Vagina (tissue), 2 donors: ENCODE data around the gene TIAM2. TPM values are rescaled to one million over a fixed set of nuclear protein-coding genes. Genes with fewer than 3 reads are reported as not detected.

Experiments used
- DNase-seq, 2 donors: peaks; one replicate each; pipeline ENCODE4 v3.0.0-alpha.2; 2017; ENCODE audit errors: extremely low spot score in 2 of 2
- H3K27ac ChIP-seq: fragments of 200-600 bp; sonication (generic); one replicate; pipeline ENCODE4 v1.5.1; 2019
- H3K27me3 ChIP-seq: fragments of 200-600 bp; sonication (generic); one replicate; pipeline ENCODE4 v1.5.1; 2019
- H3K36me3 ChIP-seq, 2 donors: fragments of 200-600 bp; sonication (generic); one replicate each; pipeline ENCODE4 v1.5.1; 2017 to 2019
- H3K4me1 ChIP-seq: fragments of 200-600 bp; sonication (generic); one replicate; pipeline ENCODE4 v1.5.1; 2019
- H3K4me3 ChIP-seq, 2 donors: fragments of 200-600 bp; sonication (generic); 1 replicate in 1 of 2; 2 replicates in 1 of 2; pipeline ENCODE4 v1.5.1; 2016 to 2019
- H3K9me3 ChIP-seq: fragments of 200-600 bp; sonication (generic); one replicate; pipeline ENCODE4 v1.5.1; 2019
- POLR2A ChIP-seq, 2 donors: fragments of 450-650 bp; IDR thresholded peaks; one replicate each; pipeline ENCODE4 v1.6.1; 2017; ENCODE audit warnings: antibody characterized with exemption in 2 of 2, mild to moderate bottlenecking in 2 of 2, moderate library complexity in 2 of 2
- POLR2AphosphoS5 ChIP-seq, 2 donors: sonication (generic); formaldehyde crosslinking; IDR thresholded peaks; one replicate each; pipeline ENCODE4 v1.9.0; 2017; ENCODE audit warnings: antibody characterized with exemption in 2 of 2, mild to moderate bottlenecking in 2 of 2, low read depth in 1 of 2; ENCODE audit not compliant: insufficient read depth in 1 of 2
- intact Hi-C: fragments of 100-400 bp; cut with DNase I; formaldehyde crosslinking; loops from one replicate; pipeline ENCODE4 v1.15.1; 2023
- total RNA-seq: library from RNA; depleted of rRNA; stranded (reverse); fragments of >200 nt; gene quantifications from one replicate; pipeline ENCODE4 v1.2.3, GENCODE V29; 2016
- TF ChIP-seq, protein P1 (sequence below), 3 experiments: fragments of 450-650 bp in 2 of 3; fragments of 200-600 bp in 1 of 3; sonication (generic) in 1 of 3; IDR thresholded peaks; one replicate each; pipeline ENCODE4 v1.5.1; 2017 to 2019; ENCODE audit warnings: antibody characterized with exemption in 3 of 3, mild to moderate bottlenecking in 2 of 3, moderate library complexity in 2 of 3

TIAM2 gene
- total RNA-seq, 1 donor from 2014 or later: 11.5 TPM

- no peak for DNase-seq
- TF ChIP-seq, protein P1, sequence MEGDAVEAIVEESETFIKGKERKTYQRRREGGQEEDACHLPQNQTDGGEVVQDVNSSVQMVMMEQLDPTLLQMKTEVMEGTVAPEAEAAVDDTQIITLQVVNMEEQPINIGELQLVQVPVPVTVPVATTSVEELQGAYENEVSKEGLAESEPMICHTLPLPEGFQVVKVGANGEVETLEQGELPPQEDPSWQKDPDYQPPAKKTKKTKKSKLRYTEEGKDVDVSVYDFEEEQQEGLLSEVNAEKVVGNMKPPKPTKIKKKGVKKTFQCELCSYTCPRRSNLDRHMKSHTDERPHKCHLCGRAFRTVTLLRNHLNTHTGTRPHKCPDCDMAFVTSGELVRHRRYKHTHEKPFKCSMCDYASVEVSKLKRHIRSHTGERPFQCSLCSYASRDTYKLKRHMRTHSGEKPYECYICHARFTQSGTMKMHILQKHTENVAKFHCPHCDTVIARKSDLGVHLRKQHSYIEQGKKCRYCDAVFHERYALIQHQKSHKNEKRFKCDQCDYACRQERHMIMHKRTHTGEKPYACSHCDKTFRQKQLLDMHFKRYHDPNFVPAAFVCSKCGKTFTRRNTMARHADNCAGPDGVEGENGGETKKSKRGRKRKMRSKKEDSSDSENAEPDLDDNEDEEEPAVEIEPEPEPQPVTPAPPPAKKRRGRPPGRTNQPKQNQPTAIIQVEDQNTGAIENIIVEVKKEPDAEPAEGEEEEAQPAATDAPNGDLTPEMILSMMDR (IDR thresholded peaks at IDR 0.05): no peak
- TF ChIP-seq POLR2A (IDR thresholded peaks at IDR 0.05): no peak
- TF ChIP-seq POLR2AphosphoS5 (IDR thresholded peaks at IDR 0.05; ENCODE audit: insufficient read depth in 1 of 2, low read depth in 1 of 2): no peak
- no peaks in the 10 kb centered on the region for H3K27me3 ChIP-seq
- H3K9me3 ChIP-seq: no peaks in the 10 kb centered on the region
- H3K27ac ChIP-seq: no peak overlapping the region
- H3K4me3 ChIP-seq: no peak overlapping the region
- intact Hi-C loops: no loop called here
- H3K4me1 ChIP-seq: peaks cover 3% of the 10 kb centered on the region
- H3K36me3 ChIP-seq: no peaks in the 10 kb centered on the region
These were observed 239.1 kb downstream of the TIAM2 start for GRCh38 chr6:155234167-155234566.

GRCh38 chr6:155234687-155235086 lies 239.6 kb downstream of the TIAM2 start:
- intact Hi-C loops: no loop called here
- H3K4me1 ChIP-seq: no peaks in the 10 kb centered on the region
- no peak for DNase-seq
- H3K9me3 ChIP-seq: no peaks in the 10 kb centered on the region
- no peak for TF ChIP-seq POLR2A (IDR thresholded peaks at IDR 0.05)
- TF ChIP-seq, protein P1 (IDR thresholded peaks at IDR 0.05): no peak
- no peak for TF ChIP-seq POLR2AphosphoS5 (IDR thresholded peaks at IDR 0.05; ENCODE audit: insufficient read depth in 1 of 2, low read depth in 1 of 2)
- H3K27me3 ChIP-seq: no peaks in the 10 kb centered on the region
- no peaks in the 10 kb centered on the region for H3K36me3 ChIP-seq
- peak overlapping the region; percentile 20 for H3K27ac ChIP-seq
- H3K4me3 ChIP-seq: no peak overlapping the region

- H3K4me1 ChIP-seq: no peaks in the 10 kb centered on the region
These were observed 240.0 kb downstream of the TIAM2 start for GRCh38 chr6:155235087-155235486.

GRCh38 chr6:155237613-155238012 lies 242.5 kb downstream of the TIAM2 start:
- no peaks in the 10 kb centered on the region for H3K4me1 ChIP-seq
- intact Hi-C loops: no loop called here

More at GRCh38 chr6:155235087-155235486, 240.0 kb downstream of the TIAM2 start:
- H3K27me3 ChIP-seq: no peaks in the 10 kb centered on the region
- H3K9me3 ChIP-seq: no peaks in the 10 kb centered on the region
- TF ChIP-seq, protein P1 (IDR thresholded peaks at IDR 0.05): no peak
- no peak for TF ChIP-seq POLR2A (IDR thresholded peaks at IDR 0.05)
- TF ChIP-seq POLR2AphosphoS5 (IDR thresholded peaks at IDR 0.05; ENCODE audit: insufficient read depth in 1 of 2, low read depth in 1 of 2): no peak
- H3K4me3 ChIP-seq: no peak overlapping the region
- H3K36me3 ChIP-seq: no peaks in the 10 kb centered on the region
- no peak for DNase-seq
- peak overlapping the region; percentile 20 for H3K27ac ChIP-seq
- intact Hi-C loops: no loop called here

GRCh38 chr6:155240905-155241600 lies 245.9 kb downstream of the TIAM2 start:
- Histone ChIP-seq H3K9me3 (no peaks in the 10 kb centered on the region), H3K27ac (no peak overlapping the region), H3K27me3 (no peaks in the 10 kb centered on the region), H3K4me3 (no peak overlapping the region), H3K36me3 (no peaks in the 10 kb centered on the region), H3K4me1 (no peaks in the 10 kb centered on the region)
- DNase-seq: no peak
- intact Hi-C loops: no loop called here
- TF ChIP-seq, protein P1 (IDR thresholded peaks at IDR 0.05): no peak
- TF ChIP-seq POLR2A (IDR thresholded peaks at IDR 0.05) (no peak), POLR2AphosphoS5 (IDR thresholded peaks at IDR 0.05; ENCODE audit: insufficient read depth in 1 of 2, low read depth in 1 of 2) (no peak)

More at GRCh38 chr6:155237613-155238012, 242.5 kb downstream of the TIAM2 start:
- Histone ChIP-seq H3K27me3 (no peaks in the 10 kb centered on the region), H3K27ac (no peak overlapping the region), H3K4me3 (no peak overlapping the region), H3K36me3 (no peaks in the 10 kb centered on the region), H3K9me3 (no peaks in the 10 kb centered on the region)
- DNase-seq: no peak
- TF ChIP-seq, protein P1 (IDR thresholded peaks at IDR 0.05): no peak
- TF ChIP-seq POLR2A (IDR thresholded peaks at IDR 0.05) (no peak), POLR2AphosphoS5 (IDR thresholded peaks at IDR 0.05; ENCODE audit: insufficient read depth in 1 of 2, low read depth in 1 of 2) (no peak)
